Calu3 (cell line): ENCODE measurements around the gene LAIR1. TPM values are rescaled to one million over a fixed set of nuclear protein-coding genes. Genes with fewer than 3 reads are reported as not detected.

Experiments used
- BruUV-seq: library from RNA; stranded (reverse); fragments of 400-500 nt; replicated peaks from 2 replicates; lab custom pipeline; 2021; lab: Mats Ljungman, UMichigan
- CTCF ChIA-PET: fragments of 300-600 bp; sonication (Branson Sonifier 250); formaldehyde crosslinking; loops from one replicate; lab custom pipeline; 2022; ENCODE audit warnings: antibody characterized with exemption; lab: Charles Lee
- DNase-seq: peaks from one replicate; pipeline ENCODE4 v3.0.0; 2022
- H3K27ac Mint-ChIP-seq: one replicate; pipeline ENCODE4 v1.8.0; 2022; ENCODE audit warnings: mixed read lengths; ENCODE audit not compliant: unreplicated experiment
- H3K27me3 Mint-ChIP-seq: one replicate; pipeline ENCODE4 v1.8.0; 2022; ENCODE audit warnings: mixed read lengths; ENCODE audit not compliant: unreplicated experiment
- H3K36me3 Mint-ChIP-seq: one replicate; pipeline ENCODE4 v1.8.0; 2022; ENCODE audit warnings: mild to moderate bottlenecking, moderate library complexity, mixed read lengths; ENCODE audit not compliant: insufficient read depth, unreplicated experiment
- H3K4me1 Mint-ChIP-seq: one replicate; pipeline ENCODE4 v1.8.0; 2022; ENCODE audit warnings: mild to moderate bottlenecking, low read depth, mixed read lengths; ENCODE audit not compliant: unreplicated experiment
- H3K4me3 Mint-ChIP-seq: one replicate; pipeline ENCODE4 v1.8.0; 2022; ENCODE audit warnings: mild to moderate bottlenecking, low read depth, moderate library complexity, mixed read lengths; ENCODE audit not compliant: unreplicated experiment
- H3K9me3 Mint-ChIP-seq: one replicate; pipeline ENCODE4 v1.8.0; 2022; ENCODE audit warnings: low read depth, mixed read lengths; ENCODE audit not compliant: unreplicated experiment
- intact Hi-C: fragments of 100-400 bp; cut with micrococcal nuclease; formaldehyde crosslinking; loops from one replicate; pipeline ENCODE4 v1.10.0; 2022; ENCODE audit not compliant: unreplicated experiment
- total RNA-seq: library from RNA; stranded (reverse); gene quantifications from 2 replicates; pipeline ENCODE4 v1.2.3, GENCODE V29; 2022
- TF ChIP-seq, protein P1 (sequence below): fragments of 200-600 bp; IDR thresholded peaks from one replicate; pipeline ENCODE4 v1.8.0; 2022; ENCODE audit warnings: antibody characterized with exemption; ENCODE audit not compliant: unreplicated experiment

The LAIR1 gene
- total RNA-seq, 1 experiment from 2014 or later: 0.83 TPM

DNA sequence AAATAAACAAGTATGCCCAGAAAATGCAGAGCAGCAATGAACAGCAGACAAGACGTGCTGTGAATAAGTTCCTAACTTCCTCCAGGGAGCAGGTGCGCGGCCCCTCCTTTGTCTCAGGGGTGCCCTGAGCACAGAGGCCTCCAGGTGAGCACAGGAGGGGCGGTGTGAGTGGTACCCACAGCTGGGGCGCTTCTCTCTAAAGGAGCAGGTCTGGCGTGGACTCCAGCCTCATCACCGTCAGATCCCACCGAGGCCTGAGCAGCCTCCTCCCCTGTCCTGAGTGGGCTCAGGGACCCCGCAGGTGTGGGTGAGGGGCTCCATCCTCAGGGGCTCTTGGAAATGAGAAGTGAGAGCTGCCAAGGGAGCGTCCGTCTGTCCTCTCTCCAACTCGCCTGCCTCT lies 54.9 kb downstream of the LAIR1 start:
- H3K4me1 Mint-ChIP-seq: no peaks in the 10 kb centered on the region
- TF ChIP-seq, protein P1, sequence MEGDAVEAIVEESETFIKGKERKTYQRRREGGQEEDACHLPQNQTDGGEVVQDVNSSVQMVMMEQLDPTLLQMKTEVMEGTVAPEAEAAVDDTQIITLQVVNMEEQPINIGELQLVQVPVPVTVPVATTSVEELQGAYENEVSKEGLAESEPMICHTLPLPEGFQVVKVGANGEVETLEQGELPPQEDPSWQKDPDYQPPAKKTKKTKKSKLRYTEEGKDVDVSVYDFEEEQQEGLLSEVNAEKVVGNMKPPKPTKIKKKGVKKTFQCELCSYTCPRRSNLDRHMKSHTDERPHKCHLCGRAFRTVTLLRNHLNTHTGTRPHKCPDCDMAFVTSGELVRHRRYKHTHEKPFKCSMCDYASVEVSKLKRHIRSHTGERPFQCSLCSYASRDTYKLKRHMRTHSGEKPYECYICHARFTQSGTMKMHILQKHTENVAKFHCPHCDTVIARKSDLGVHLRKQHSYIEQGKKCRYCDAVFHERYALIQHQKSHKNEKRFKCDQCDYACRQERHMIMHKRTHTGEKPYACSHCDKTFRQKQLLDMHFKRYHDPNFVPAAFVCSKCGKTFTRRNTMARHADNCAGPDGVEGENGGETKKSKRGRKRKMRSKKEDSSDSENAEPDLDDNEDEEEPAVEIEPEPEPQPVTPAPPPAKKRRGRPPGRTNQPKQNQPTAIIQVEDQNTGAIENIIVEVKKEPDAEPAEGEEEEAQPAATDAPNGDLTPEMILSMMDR: no peak
- peaks cover 3% of the 10 kb centered on the region for H3K9me3 Mint-ChIP-seq
- intact Hi-C loops: no loop called here
- BruUV-seq: no TSS peak
- no peaks in the 10 kb centered on the region for H3K36me3 Mint-ChIP-seq
- H3K4me3 Mint-ChIP-seq: no peak overlapping the region
- H3K27me3 Mint-ChIP-seq: peaks cover 84% of the 10 kb centered on the region
- DNase-seq: no peak
- H3K27ac Mint-ChIP-seq: no peak overlapping the region
- CTCF ChIA-PET: no interaction called here

DNA sequence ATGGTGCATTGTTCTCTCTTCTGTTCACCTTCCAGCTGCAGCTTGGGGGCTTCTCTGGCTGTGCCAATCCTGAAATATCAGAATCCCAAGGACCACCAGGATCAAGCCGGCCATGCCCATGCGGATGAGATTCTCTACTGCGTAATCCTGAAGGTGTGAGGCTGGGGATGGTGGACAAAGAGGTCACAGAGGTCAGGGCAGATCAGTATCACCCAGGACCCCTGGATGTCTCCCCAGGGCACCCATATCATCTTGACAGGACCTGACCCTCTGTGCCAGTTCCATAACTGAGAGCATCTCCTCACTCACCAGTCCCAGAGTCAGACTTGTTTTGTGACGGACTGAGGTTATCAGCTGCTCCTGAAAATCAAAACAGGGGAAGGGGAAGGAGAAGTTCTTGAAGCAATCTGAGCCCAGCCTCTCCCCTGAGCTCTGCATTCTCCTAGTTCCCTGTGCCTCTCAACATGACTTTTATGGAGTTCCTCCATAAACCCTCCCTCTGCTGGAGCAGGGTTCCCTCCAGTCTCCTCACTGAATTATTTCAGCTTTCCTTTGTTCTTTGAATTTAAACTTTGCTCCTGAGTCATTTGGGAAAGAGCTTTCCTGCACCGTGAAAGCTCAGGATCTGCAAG lies 57.2 kb downstream of the LAIR1 start:
- Mint-ChIP-seq H3K4me1 (no peaks in the 10 kb centered on the region), H3K27me3 (peaks cover 82% of the 10 kb centered on the region), H3K36me3 (no peaks in the 10 kb centered on the region), H3K9me3 (peaks cover 5% of the 10 kb centered on the region), H3K27ac (no peak overlapping the region), H3K4me3 (no peak overlapping the region)
- intact Hi-C loops: no loop called here
- BruUV-seq: no TSS peak
- CTCF ChIA-PET: no interaction called here
- no peak for DNase-seq
- TF ChIP-seq, protein P1: no peak

DNA sequence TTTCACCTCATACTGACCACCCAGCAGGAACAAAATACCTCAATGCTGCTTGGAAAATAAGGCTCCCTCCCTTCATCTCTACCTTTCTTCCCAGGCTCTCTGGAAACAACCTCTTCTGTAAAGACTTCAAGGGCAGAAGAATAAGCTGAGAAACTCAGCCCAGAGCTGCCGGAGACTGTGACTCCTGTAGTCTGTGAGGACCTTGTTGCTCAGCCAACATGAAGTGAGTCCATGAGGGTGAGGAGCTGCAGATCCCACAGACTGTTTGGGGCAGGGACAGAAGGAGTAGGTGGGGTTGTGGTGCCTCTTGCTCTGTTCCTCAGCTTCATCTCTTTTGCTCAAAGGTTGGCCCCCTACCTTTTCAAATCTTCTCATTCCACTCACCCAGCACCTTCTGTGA lies 59.6 kb downstream of the LAIR1 start:
- Mint-ChIP-seq H3K36me3 (no peaks in the 10 kb centered on the region), H3K4me3 (no peak overlapping the region), H3K4me1 (no peaks in the 10 kb centered on the region), H3K27me3 (peaks cover 82% of the 10 kb centered on the region), H3K27ac (no peak overlapping the region), H3K9me3 (peaks cover 5% of the 10 kb centered on the region)
- CTCF ChIA-PET: interaction anchor here (0.6 kb wide), 1 partner anchor 701 kb away, joined by 4 read pairs; no protein-coding TSS in a partner anchor
- intact Hi-C loops: no loop called here
- DNase-seq: no peak
- no TSS peak for BruUV-seq
- TF ChIP-seq, protein P1: no peak

DNA sequence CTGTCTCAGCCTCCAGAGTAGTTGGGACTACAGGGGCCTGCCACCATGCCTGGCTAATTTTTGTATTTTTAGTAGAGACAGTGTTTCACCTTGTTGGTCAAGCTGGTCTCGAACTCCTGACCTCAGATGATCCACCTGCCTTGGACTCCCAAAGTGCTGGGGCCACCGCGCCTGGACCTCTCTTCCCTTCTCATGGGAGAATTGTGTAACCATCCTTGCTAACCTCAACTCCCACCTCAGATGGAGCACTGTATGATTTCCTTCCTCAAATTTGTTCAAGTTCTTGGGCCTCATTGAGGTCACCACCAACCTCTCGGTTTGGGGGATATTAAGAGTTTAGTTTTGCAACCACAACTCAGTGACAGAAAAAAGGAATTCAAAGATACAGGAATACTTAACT lies 62.5 kb downstream of the LAIR1 start:
- no TSS peak for BruUV-seq

More for the DNA sequence above, 62.5 kb downstream of the LAIR1 start:
- no peak overlapping the region for H3K27ac Mint-ChIP-seq
- intact Hi-C loops: no loop called here
- TF ChIP-seq, protein P1: no peak
- peaks cover 98% of the 10 kb centered on the region for H3K27me3 Mint-ChIP-seq
- no peak for DNase-seq
- no peaks in the 10 kb centered on the region for H3K4me1 Mint-ChIP-seq
- H3K36me3 Mint-ChIP-seq: no peaks in the 10 kb centered on the region
- CTCF ChIA-PET: no interaction called here
- H3K9me3 Mint-ChIP-seq: peaks cover 5% of the 10 kb centered on the region
- no peak overlapping the region for H3K4me3 Mint-ChIP-seq

Other genes with a start within 250 kb of the LAIR1 start
- 30.8 and 34.2 TPM in 2 replicates for gene TFPT, start 249.3 kb downstream of the LAIR1 start, total RNA-seq
- gene PRPF31, start 249.2 kb downstream of the LAIR1 start, total RNA-seq: 106 TPM in 2 replicates
- gene CNOT3, start 227.2 kb downstream of the LAIR1 start, total RNA-seq: 79.4 and 87.4 TPM in 2 replicates
- 9.9 and 10.7 TPM in 2 replicates for gene LENG1, start 205.2 kb downstream of the LAIR1 start, total RNA-seq
- 157 and 166 TPM in 2 replicates for gene TMC4, start 191.8 kb downstream of the LAIR1 start, total RNA-seq
- 287 and 323 TPM in 2 replicates for gene MBOAT7, start 175.4 kb downstream of the LAIR1 start, total RNA-seq
- gene TSEN34, start 173.6 kb downstream of the LAIR1 start, total RNA-seq: 52.2 and 53.0 TPM in 2 replicates
- gene RPS9, start 164.1 kb downstream of the LAIR1 start, total RNA-seq: 825 and 841 TPM in 2 replicates
- not detected in 2 replicates for gene LILRB3, start 141.9 kb downstream of the LAIR1 start, total RNA-seq
- gene LILRA6, start 122.1 kb downstream of the LAIR1 start, total RNA-seq: not detected in 2 replicates
- not detected in 2 replicates for gene LILRB5, start 107.7 kb downstream of the LAIR1 start, total RNA-seq
- not detected in 2 replicates for gene LILRB2, start 83.8 kb downstream of the LAIR1 start, total RNA-seq
- not detected in 2 replicates for gene LILRA5, start 51.8 kb downstream of the LAIR1 start, total RNA-seq
- not detected in 2 replicates for gene LILRA4, start 25.8 kb downstream of the LAIR1 start, total RNA-seq
- gene TTYH1, start 50.5 kb upstream of the LAIR1 start, total RNA-seq: 2.9 and 3.9 TPM in 2 replicates
- gene LENG8, start 84.3 kb upstream of the LAIR1 start, total RNA-seq: 256 and 267 TPM in 2 replicates
- 14.7 and 16.4 TPM in 2 replicates for gene LENG9, start 98.8 kb upstream of the LAIR1 start, total RNA-seq
- 12.9 and 19.7 TPM in 2 replicates for gene CDC42EP5, start 108.4 kb upstream of the LAIR1 start, total RNA-seq
- gene LAIR2, start 137.9 kb upstream of the LAIR1 start, total RNA-seq: not detected in 2 replicates
- gene LILRA2, start 208.9 kb upstream of the LAIR1 start, total RNA-seq: not detected in 2 replicates
- not detected in 2 replicates for gene LILRA1, start 228.7 kb upstream of the LAIR1 start, total RNA-seq